Measurements from ENCODE around the gene MINDY4.

The MINDY4 gene

DNA sequence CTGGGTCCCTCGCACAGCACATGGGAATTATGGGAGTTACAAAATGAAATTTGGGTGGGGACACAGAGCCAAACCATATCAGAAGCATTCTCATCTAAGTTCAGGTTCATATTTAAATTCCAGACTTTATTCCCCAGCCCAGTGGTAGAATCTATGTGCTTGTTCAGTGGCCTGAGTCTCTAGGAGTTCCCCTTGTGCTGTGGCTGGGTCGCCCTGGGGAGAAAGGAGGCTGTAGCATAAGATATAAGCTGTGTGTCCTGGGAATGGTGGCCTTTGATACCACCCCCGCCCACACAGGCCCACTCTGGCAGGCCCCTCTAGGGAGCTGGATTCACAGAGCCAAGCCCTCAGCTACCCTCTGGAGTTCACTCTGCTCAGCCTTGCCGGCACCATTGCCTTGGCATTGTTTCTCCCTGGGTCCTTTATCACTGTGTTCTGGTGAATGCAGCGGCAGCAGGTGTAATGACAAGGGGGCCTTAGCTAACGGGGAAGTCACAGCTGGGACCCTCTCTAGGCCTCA lies 64.2 kb downstream of the MINDY4 start:
- Mint-ChIP-seq H3K9me3 (peaks cover 47% of the 10 kb centered on the region), H3K27me3 (no peaks in the 10 kb centered on the region), H3K4me3 (no peak overlapping the region), H3K4me1 (ENCODE audit: low read depth) (no peaks in the 10 kb centered on the region), H3K36me3 (ENCODE audit: low read depth) (no peaks in the 10 kb centered on the region), H3K27ac (no peak overlapping the region)
- intact Hi-C loops (cut with micrococcal nuclease) = no loop called here

DNA sequence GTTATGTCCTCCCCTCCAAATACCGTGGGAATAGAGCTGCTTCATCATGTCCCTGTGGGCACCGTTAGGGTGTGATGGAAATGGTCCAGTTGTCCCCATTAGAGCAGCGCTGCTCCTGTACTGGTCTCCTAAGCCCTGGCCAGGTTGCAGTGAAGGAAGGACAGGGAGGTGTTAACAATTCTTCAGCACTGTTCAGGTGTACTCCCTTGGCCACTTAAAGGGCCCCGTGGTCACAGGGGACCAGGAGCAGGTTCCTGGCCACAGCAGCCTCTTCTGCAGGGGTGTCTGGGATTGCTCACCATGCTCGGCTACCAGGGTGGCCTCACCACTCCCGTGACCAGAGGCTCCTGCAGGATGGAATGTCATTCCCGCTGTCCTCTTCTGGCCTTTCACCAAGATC lies 65.8 kb downstream of the MINDY4 start:
- Mint-ChIP-seq H3K9me3 (peaks cover 32% of the 10 kb centered on the region), H3K4me3 (no peak overlapping the region), H3K4me1 (ENCODE audit: low read depth) (no peaks in the 10 kb centered on the region), H3K27ac (no peak overlapping the region), H3K27me3 (no peaks in the 10 kb centered on the region), H3K36me3 (ENCODE audit: low read depth) (no peaks in the 10 kb centered on the region)
- intact Hi-C loops (cut with micrococcal nuclease) = no loop called here

DNA sequence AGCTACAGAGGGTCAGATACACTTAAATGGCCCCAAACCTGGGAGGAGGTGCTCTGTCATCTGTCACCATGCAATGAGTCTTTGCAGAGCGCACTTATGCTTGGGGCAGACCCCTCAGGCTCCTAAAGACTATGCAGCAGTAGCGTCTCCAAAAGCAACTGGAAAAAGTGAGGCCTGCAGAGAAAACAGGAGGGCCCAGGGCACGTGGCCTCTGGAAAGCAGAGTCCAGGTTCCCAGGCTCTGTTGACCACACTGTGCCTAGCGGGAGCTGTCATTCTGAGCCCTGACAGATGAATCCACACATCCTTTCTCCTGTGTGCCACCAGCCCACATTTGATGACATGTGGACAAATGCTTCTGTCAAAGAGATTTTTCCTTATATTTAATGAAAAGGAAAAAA lies 66.4 kb downstream of the MINDY4 start:
- no peaks in the 10 kb centered on the region for H3K36me3 Mint-ChIP-seq (ENCODE audit: low read depth)
- H3K4me3 Mint-ChIP-seq = no peak overlapping the region
- no peak overlapping the region for H3K27ac Mint-ChIP-seq
- H3K27me3 Mint-ChIP-seq = no peaks in the 10 kb centered on the region
- H3K4me1 Mint-ChIP-seq (ENCODE audit: low read depth) = no peaks in the 10 kb centered on the region
- intact Hi-C loops (cut with micrococcal nuclease) = no loop called here
- H3K9me3 Mint-ChIP-seq = peaks cover 26% of the 10 kb centered on the region

DNA sequence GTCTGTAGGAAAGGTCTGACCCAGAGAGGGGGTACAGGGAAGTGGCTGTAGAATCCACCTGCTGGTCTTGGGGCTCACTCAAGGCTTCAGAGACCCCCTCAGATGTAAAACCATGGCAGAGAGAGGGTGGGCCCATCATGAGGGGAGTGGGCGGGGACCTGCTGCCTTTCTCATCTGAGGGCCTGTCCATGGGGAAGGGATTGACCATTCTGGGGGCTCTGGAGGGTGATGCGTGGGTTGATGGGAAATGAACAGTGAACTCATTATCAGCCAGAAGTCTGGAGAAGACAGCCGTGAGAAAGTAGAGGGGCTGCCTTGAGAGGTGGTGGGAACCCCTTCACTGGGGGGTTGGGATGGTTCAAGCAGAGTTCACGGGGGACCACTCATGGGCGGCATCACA lies 66.8 kb downstream of the MINDY4 start:
- Mint-ChIP-seq H3K27ac (no peak overlapping the region), H3K27me3 (no peaks in the 10 kb centered on the region), H3K36me3 (ENCODE audit: low read depth) (no peaks in the 10 kb centered on the region), H3K4me1 (ENCODE audit: low read depth) (no peaks in the 10 kb centered on the region), H3K4me3 (no peak overlapping the region), H3K9me3 (peaks cover 22% of the 10 kb centered on the region)
- intact Hi-C loops (cut with micrococcal nuclease) = no loop called here

DNA sequence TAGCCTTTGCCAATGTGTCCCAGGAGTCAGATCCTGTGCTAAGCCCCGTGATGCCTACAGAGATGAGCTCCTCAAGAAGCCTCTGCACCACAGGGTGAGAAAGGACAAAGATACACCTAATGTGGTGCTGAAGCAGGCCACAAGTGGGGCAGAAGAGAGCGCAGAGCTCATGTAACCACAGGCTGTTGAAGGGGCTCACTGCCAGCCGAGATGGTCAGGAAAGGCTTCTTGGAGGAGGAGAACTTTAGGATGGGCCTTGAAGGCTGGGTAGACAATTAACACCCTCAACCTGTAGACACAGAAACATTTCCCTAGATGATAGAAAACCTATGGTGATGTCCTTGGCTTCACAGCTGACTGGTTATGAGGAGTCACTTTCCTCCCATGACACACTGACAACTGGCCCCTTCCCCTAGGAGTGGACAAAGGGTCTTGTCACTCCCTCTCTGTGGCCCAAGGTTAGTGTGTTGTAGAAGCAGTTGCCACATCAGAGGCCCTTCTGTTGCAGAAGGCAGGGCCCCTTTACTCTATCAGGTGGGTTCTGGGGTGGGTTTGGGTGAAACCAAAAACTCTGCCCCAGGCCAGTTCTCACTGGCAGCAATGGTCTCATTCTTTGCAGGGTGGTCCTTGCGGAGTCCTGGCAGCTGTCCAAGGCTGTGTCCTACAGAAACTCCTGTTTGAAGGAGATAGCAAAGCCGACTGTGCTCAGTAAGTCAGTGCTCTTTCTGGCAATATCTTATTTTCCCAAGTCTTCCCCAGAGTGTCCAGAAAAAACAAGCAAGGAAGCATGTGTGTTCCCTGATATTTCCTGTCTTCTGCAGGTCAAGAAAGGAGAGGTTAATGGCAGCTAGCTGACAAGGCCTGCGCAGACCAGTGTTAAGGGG lies 69.2 kb downstream of the MINDY4 start:
- H3K27me3 Mint-ChIP-seq = no peaks in the 10 kb centered on the region

DNA sequence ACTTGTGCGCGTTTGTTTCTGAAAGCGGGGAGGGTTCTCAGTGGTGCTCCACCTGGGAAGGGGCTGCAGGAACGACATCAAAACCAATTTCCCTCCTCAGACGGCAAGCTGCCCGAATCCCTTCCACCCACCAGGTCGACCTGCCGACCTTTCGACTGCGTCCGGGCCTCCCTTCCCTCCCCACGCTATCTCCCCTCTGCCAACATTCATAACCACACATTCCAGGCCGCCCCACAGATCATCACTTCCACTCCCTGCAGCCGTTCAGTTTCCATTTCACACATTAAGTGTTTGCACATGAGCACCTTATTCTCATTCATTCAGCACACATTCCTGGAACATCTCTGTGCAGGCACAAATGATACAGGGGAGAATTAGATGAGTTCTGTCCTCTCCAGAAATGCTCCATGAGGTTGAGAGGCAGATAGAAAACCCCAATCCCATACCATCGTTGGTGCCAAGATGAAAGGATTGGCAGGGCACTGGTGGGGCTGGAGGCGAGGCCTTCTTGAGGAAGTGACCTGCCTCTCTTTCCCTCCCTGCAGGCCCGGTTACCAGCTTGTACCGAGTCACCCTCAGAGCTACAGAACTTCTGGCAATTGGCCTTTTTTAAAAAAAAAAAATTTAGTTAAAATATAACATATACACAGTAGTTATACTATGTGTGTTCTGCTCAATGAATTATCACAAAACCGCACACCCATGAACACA lies 70.0 kb downstream of the MINDY4 start:
- H3K36me3 Mint-ChIP-seq (ENCODE audit: low read depth) = no peaks in the 10 kb centered on the region
- no peaks in the 10 kb centered on the region for H3K27me3 Mint-ChIP-seq
- no peaks in the 10 kb centered on the region for H3K9me3 Mint-ChIP-seq
- intact Hi-C loops (cut with micrococcal nuclease) = no loop called here
- H3K4me1 Mint-ChIP-seq (ENCODE audit: low read depth) = peaks cover 6% of the 10 kb centered on the region
- H3K27ac Mint-ChIP-seq = no peak overlapping the region
- H3K4me3 Mint-ChIP-seq = no peak overlapping the region

More for the DNA sequence above, 69.2 kb downstream of the MINDY4 start:
- no peaks in the 10 kb centered on the region for H3K36me3 Mint-ChIP-seq (ENCODE audit: low read depth)
- H3K27ac Mint-ChIP-seq = no peak overlapping the region
- no peaks in the 10 kb centered on the region for H3K9me3 Mint-ChIP-seq
- H3K4me1 Mint-ChIP-seq (ENCODE audit: low read depth) = no peaks in the 10 kb centered on the region
- no peak overlapping the region for H3K4me3 Mint-ChIP-seq
- intact Hi-C loops (cut with micrococcal nuclease) = no loop called here

DNA sequence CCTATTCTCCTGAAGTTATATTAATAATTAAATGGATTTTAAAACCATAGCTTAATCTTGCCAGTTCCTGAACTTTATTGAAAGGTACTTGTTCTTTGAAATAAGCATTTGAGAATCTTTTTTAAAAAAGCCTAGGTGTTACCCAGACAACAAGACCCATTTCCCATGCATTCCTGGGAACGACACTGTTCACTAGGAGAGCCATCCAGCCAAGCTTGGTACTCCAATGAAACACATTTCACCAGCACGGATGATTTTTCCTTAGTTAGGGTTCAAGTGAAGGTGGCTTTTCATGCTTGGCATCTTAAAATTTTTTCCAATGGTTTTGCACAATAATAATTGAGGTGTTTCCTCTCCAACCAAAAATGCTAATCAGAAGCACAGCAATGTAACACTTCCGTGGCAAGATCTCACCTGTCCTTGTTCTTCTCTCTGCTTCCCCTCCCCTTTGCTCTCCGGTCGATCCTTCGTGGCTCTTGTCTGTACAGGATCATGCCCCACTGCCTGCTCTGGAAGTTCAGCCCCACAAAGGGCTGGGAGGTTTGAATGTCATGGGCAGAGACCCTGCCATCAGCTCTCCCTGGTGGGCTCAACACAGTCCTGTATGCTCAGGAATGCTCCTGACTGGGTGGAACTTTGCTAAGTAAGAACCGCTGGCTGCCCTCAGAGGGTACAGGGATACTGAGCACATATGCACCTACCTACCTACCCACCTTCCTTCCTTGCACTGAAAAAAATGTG lies 70.8 kb downstream of the MINDY4 start:
- intact Hi-C loops (cut with micrococcal nuclease) = no loop called here
- H3K27ac Mint-ChIP-seq = no peak overlapping the region
- peaks cover 6% of the 10 kb centered on the region for H3K4me1 Mint-ChIP-seq (ENCODE audit: low read depth)
- H3K27me3 Mint-ChIP-seq = no peaks in the 10 kb centered on the region
- no peak overlapping the region for H3K4me3 Mint-ChIP-seq
- no peaks in the 10 kb centered on the region for H3K9me3 Mint-ChIP-seq
- no peaks in the 10 kb centered on the region for H3K36me3 Mint-ChIP-seq (ENCODE audit: low read depth)

DNA sequence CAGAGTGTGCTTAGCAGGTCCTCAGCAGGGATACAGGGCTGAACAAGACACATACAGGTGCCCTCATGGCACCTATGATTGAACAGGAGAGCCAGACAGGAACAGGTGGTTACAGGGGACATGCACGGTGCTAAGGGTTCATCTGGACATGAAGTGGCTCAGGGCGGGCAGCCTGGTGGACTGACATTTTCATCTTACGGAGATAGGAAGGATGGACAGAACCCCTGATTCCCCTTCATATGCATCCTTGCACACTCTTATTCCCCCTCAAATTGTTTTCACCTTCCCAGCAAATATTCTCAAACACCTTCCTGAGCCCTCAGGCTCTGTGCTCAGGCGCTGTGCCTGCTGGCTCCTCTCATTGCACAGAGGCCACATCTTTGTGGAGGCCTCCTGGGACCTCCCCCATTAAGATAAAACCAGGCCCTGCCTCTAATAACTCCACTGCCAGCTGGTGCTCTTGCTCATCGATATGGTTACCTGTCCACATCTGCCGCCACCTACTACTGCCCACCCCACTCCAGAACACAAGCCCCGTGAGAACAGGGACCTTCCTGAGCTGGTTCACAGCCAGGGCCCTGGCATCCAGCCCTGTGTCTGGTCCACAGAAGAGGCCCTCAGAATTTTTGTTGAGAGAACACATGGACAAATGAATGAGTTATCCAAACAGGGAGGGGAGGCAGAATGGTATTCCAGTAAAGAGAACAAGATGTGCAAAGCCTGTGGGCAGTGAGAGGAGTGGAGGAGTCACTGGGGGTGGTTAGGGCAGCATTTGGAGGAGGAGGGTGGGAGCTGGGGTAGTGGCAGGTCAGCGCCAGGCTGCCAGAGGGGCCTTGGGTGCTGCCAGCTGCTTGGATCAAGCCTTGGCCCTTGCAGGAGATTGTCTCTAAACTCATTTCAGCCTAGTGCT lies 71.6 kb downstream of the MINDY4 start:
- no peaks in the 10 kb centered on the region for H3K9me3 Mint-ChIP-seq
- no peak overlapping the region for H3K4me3 Mint-ChIP-seq
- peaks cover 6% of the 10 kb centered on the region for H3K4me1 Mint-ChIP-seq (ENCODE audit: low read depth)
- no peaks in the 10 kb centered on the region for H3K36me3 Mint-ChIP-seq (ENCODE audit: low read depth)
- H3K27ac Mint-ChIP-seq = no peak overlapping the region
- intact Hi-C loops (cut with micrococcal nuclease) = no loop called here
- H3K27me3 Mint-ChIP-seq = no peaks in the 10 kb centered on the region

DNA sequence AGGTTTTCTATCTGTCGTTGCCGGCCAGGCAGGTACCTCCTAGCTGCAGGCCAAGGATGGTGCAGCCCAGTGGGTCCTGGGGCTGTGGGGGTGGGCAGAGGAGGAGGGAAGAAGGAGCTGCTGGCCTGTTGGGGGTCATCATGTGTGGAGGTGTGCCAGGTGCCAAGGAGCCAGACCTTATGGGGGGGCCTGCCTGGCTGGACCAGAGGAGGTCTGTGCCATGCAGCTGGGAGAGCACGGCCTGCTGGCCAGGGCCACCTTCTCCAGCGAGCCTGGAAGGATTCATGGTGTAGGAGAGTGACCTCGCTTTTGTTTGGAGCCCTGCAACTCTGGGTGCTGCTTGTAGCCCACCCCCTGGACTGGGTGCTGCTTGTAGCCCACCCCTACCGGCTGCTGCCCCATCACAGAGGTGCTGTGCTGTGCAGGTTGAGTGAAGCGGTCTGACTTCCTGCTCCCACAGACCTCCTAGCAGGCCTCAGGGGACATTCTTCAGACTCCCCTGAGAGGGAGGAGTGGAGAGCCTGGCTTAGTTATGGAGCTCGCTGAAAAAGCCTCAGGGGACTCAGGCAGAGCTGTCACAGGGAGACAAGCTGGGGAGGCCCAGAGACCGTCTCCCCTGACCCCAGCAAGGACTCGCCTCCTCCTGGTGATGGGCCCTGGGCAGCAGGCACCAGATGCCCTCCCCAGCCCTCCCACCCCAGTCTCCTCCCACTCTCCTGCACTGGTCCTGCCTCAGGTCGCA lies 72.7 kb downstream of the MINDY4 start:
- Mint-ChIP-seq H3K36me3 (ENCODE audit: low read depth) (no peaks in the 10 kb centered on the region), H3K9me3 (no peaks in the 10 kb centered on the region), H3K27ac (no peak overlapping the region), H3K4me1 (ENCODE audit: low read depth) (peaks cover 6% of the 10 kb centered on the region), H3K4me3 (no peak overlapping the region), H3K27me3 (no peaks in the 10 kb centered on the region)
- intact Hi-C loops (cut with micrococcal nuclease) = no loop called here

DNA sequence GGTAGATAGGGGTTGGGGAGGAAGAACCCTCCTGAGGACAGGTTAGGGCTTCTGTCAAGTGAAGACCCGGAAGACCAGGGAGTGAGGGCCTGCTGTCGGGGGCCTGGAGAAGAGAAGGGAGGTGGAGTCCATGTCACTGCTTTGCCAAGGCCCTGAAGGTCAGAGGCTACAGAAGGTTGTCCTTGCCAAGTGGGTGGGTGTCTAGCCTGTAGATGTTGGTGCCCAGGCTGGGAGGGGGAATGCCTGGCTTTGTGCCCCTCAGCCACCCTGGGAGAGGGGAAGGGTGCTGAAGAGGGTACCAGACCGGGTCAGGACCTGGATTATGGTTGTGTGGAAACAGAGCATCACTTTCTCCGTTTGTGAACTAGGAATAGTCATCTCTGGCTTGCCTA lies 73.3 kb downstream of the MINDY4 start:
- no peak overlapping the region for H3K4me3 Mint-ChIP-seq
- H3K9me3 Mint-ChIP-seq = no peaks in the 10 kb centered on the region
- no peak overlapping the region for H3K27ac Mint-ChIP-seq
- intact Hi-C loops (cut with micrococcal nuclease) = no loop called here
- peaks cover 6% of the 10 kb centered on the region for H3K4me1 Mint-ChIP-seq (ENCODE audit: low read depth)
- H3K36me3 Mint-ChIP-seq (ENCODE audit: low read depth) = no peaks in the 10 kb centered on the region
- H3K27me3 Mint-ChIP-seq = no peaks in the 10 kb centered on the region

DNA sequence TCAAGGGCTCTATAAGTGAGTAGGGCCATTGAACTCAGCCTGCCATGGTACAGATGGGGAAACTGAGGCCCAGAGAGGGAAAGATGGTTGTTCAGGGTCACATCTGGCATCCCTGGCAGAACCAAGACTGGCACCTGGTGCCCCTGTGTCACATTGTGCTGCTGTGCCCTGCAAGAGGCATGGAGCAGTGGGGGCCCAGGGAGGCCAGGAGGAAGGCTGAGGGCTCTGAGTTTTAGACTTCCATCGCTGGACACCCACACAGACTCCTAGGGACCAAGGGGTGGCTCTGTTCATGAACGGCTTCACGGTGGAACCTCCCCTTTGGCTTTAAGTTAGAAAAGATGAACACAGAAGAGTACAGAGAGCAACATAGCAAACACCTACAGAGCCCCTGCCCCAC lies 73.7 kb downstream of the MINDY4 start:
- peaks cover 6% of the 10 kb centered on the region for H3K4me1 Mint-ChIP-seq (ENCODE audit: low read depth)
- no peaks in the 10 kb centered on the region for H3K36me3 Mint-ChIP-seq (ENCODE audit: low read depth)
- no peaks in the 10 kb centered on the region for H3K27me3 Mint-ChIP-seq
- H3K27ac Mint-ChIP-seq = no peak overlapping the region
- intact Hi-C loops (cut with micrococcal nuclease) = no loop called here
- no peaks in the 10 kb centered on the region for H3K9me3 Mint-ChIP-seq
- H3K4me3 Mint-ChIP-seq = no peak overlapping the region

DNA sequence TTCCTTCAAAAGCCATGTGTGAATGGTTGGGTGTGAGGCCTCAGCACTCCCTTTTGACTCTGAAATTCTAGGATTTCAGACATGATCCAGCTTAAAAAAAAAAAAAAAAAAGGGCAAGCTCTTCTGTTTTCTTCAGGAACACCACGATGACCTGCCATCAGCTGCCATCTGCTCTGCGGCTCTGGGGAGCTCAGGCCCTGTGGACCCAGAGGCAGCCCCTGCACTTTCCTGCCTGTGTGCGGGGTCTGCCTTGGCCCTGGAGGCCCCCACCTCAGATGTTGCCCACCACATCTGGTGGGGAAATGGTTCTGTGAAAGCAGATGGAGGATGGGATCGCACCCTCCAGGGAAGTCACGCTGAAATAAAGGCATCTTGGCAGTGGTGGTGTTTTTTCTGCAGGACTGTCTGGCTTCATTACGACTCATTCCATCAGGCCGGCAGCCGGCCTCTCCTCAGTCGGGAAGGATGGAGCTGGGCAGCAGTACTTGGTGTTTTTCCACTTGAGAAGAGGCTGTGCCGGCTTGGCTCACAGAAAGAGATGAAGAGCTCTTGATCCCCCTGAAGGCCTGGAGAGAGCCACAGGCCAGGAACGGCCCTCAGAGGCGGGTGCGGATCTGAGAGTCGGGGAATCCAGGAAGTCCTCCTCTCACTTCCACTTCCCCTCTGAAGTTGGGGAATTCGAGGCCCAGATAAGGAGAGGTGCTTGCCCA lies 74.4 kb downstream of the MINDY4 start:
- H3K9me3 Mint-ChIP-seq = no peaks in the 10 kb centered on the region
- no peak overlapping the region for H3K4me3 Mint-ChIP-seq
- H3K27me3 Mint-ChIP-seq = no peaks in the 10 kb centered on the region
- intact Hi-C loops (cut with micrococcal nuclease) = no loop called here
- H3K4me1 Mint-ChIP-seq (ENCODE audit: low read depth) = peaks cover 6% of the 10 kb centered on the region
- no peak overlapping the region for H3K27ac Mint-ChIP-seq
- no peaks in the 10 kb centered on the region for H3K36me3 Mint-ChIP-seq (ENCODE audit: low read depth)
